Adrenal gland (tissue), 12 donors: Measurements from ENCODE around the gene SLC25A38. TPM values are rescaled to one million over a fixed set of nuclear protein-coding genes. Genes with fewer than 3 reads are reported as not detected.

Experiments
- DNase-seq, 7 donors: peaks; one replicate each; pipeline ENCODE4 v3.0.0-alpha.2; 2019 to 2020
- H3K27ac ChIP-seq, 5 donors: fragments of 200-600 bp; sonication (generic) in 4 of 5; 1 replicate in 3 of 5; 2 replicates in 2 of 5; pipeline versions ENCODE4 v1.5.1 to v1.8.0; 2016 to 2020; ENCODE audit warnings: mild to moderate bottlenecking in 1 of 5
- H3K27me3 ChIP-seq: fragments of 200-600 bp; 2 replicates; pipeline ENCODE4 v1.8.0; 2021
- H3K36me3 ChIP-seq, 2 donors: fragments of 200-600 bp; replicated peaks in 1 of 2; 1 replicate in 1 of 2; 2 replicates in 1 of 2; pipeline versions ENCODE4 v1.5.1 to v1.8.0; 2018 to 2022
- H3K4me1 ChIP-seq, 2 donors: fragments of 200-600 bp; replicated peaks in 1 of 2; 1 replicate in 1 of 2; 2 replicates in 1 of 2; pipeline versions ENCODE4 v1.5.1 to v1.8.0; 2018 to 2021
- H3K4me3 ChIP-seq, 4 donors: fragments of 200-600 bp; sonication (generic) in 3 of 4; one replicate each; pipeline ENCODE4 v1.5.1; 2016 to 2018
- H3K9me3 ChIP-seq, 3 donors: fragments of 200-600 bp; sonication (generic) in 1 of 3; replicated peaks in 1 of 3; 1 replicate in 2 of 3; 2 replicates in 1 of 3; pipeline versions ENCODE4 v1.5.1 to v1.8.0; 2016 to 2021
- POLR2A ChIP-seq, 2 donors: fragments of 450-650 bp; IDR thresholded peaks; one replicate each; pipeline ENCODE4 v1.6.1; 2017; ENCODE audit warnings: antibody characterized with exemption in 2 of 2, mild to moderate bottlenecking in 2 of 2, moderate library complexity in 1 of 2
- WGBS, 4 donors: extraction: QIAGEN DNeasy Blood & Tissue Kit in 2 of 4; methylation state at CpG; one replicate each; pipeline versions ENCODE4 v1.1.5 to v1.1.7; 2013 to 2017; 5-methylcytosine and 5-hydroxymethylcytosine counted together
- intact Hi-C, 2 donors: fragments of 100-400 bp; cut with DNase I; formaldehyde crosslinking; loops; one replicate each; pipeline versions ENCODE4 v1.14.1 to v1.15.0; 2022 to 2023
- polyA plus RNA-seq, 3 donors: library from polyadenylated mRNA; stranded (reverse); fragments of 200-250 nt in 2 of 3; fragments of 350-450 nt in 1 of 3; fragmentation: Illumina TruSeq in 1 of 3; extraction: RNeasy Lipid Tissue Mini Kit (QIAGEN cat#74804) in 1 of 3; gene quantifications; one replicate each; pipeline ENCODE4 v1.2.3, GENCODE V29; 2013 to 2014
- total RNA-seq, 9 donors: library from RNA; depleted of rRNA in 4 of 9; stranded (reverse); fragments of >200 nt in 4 of 9; fragments of 120-200 nt in 1 of 9; fragmentation: NEBNext Ultra II Directional in 1 of 9; extraction: Animal tissue kit (Norgen Biotek cat#: 25700) in 1 of 9; gene quantifications; one replicate each; pipeline versions ENCODE4 v1.1.0 to v1.2.4, GENCODE V29; 2013 to 2023
- TF ChIP-seq, protein P1 (sequence below), 6 experiments: fragments of 450-650 bp in 4 of 6; fragments of 200-600 bp in 2 of 6; sonication (generic) in 1 of 6; IDR thresholded peaks; 1 replicate in 5 of 6; 2 replicates in 1 of 6; pipeline versions ENCODE4 v1.5.1 to v1.8.0; 2016 to 2021; ENCODE audit warnings: antibody characterized with exemption in 6 of 6, mild to moderate bottlenecking in 2 of 6, moderate library complexity in 1 of 6
- donor health status: healthy with polysubstance abuse.
- donor health status: Bipolar disorder and iron deficiency.
- donor health status: DM: yes; HTN: yes; CAD: no.
- donor health status: DM: no; HTN: no; CAD: no.
- donor health status: DM: no; HTN: no; CAD: no.
- donor health status: DM: yes; HTN: yes; CAD: no.

SLC25A38 gene
- total and polyA plus RNA-seq, 12 donors, result 34.2 to 70.6 (median 47.3) TPM

- peaks cover 12 to 25% of the 10 kb centered on the region in 2 donors for H3K4me1 ChIP-seq
- H3K4me3 ChIP-seq, result peak overlapping the region in 2 of 4 donors; percentile 68 to 85
- peak overlapping the region; percentile 60 to 86 (median 79) for H3K27ac ChIP-seq
- TF ChIP-seq, protein P1, sequence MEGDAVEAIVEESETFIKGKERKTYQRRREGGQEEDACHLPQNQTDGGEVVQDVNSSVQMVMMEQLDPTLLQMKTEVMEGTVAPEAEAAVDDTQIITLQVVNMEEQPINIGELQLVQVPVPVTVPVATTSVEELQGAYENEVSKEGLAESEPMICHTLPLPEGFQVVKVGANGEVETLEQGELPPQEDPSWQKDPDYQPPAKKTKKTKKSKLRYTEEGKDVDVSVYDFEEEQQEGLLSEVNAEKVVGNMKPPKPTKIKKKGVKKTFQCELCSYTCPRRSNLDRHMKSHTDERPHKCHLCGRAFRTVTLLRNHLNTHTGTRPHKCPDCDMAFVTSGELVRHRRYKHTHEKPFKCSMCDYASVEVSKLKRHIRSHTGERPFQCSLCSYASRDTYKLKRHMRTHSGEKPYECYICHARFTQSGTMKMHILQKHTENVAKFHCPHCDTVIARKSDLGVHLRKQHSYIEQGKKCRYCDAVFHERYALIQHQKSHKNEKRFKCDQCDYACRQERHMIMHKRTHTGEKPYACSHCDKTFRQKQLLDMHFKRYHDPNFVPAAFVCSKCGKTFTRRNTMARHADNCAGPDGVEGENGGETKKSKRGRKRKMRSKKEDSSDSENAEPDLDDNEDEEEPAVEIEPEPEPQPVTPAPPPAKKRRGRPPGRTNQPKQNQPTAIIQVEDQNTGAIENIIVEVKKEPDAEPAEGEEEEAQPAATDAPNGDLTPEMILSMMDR (IDR thresholded peaks at IDR 0.05), result no peak
- no peak for TF ChIP-seq POLR2A (IDR thresholded peaks at IDR 0.05)
- intact Hi-C loops, result no loop called here
- peaks cover 0 to 17% of the 10 kb centered on the region in 2 donors for H3K36me3 ChIP-seq
- no peak for DNase-seq
- WGBS, 4 donors, result 57 to 75% (median 73%) methylated on average over 13 of the region's 13 CpGs
- H3K27me3 ChIP-seq, result no peaks in the 10 kb centered on the region
- no peaks in the 10 kb centered on the region for H3K9me3 ChIP-seq
These were observed 22.7 kb downstream of the SLC25A38 start for GRCh38 chr3:39405687-39406367.

- Histone ChIP-seq H3K4me3 (peak within 1 kb of the TSS; percentile 56 to 85 (median 66)), H3K27me3 (no peaks in the 10 kb centered on the region), H3K4me1 (peaks cover 6 to 20% of the 10 kb centered on the region in 2 donors), H3K9me3 (no peaks in the 10 kb centered on the region), H3K27ac (peak within 1 kb of the TSS; percentile 60 to 86 (median 79)), H3K36me3 (peaks cover 0 to 25% of the 10 kb centered on the region in 2 donors)
- intact Hi-C loops, result no loop called here
- TF ChIP-seq, protein P1 (IDR thresholded peaks at IDR 0.05), result peak in 4 of 6 experiments; percentile 26 to 43 (median 33)
- peak; percentile 94 to 95 for TF ChIP-seq POLR2A (IDR thresholded peaks at IDR 0.05)
- DNase-seq, result peak; percentile 92 to 98 (median 97)
- 0 to 1% (median 0%) methylated on average over 20 to 63 of the region's 63 CpGs for WGBS, 4 donors
These were observed 23.4 kb downstream of the SLC25A38 start, which contains the start of gene RPSA for GRCh38 chr3:39406368-39407258. Gene RPSA, plus strand, starts transcription at chr3:39406720. Its CDS starts 934 bp downstream, at chr3:39407654.

GRCh38 chr3:39407259-39407629 is 24.1 kb downstream of the SLC25A38 start:
- no peak for TF ChIP-seq POLR2A (IDR thresholded peaks at IDR 0.05)
- TF ChIP-seq, protein P1 (IDR thresholded peaks at IDR 0.05), result no peak
- intact Hi-C loops, result no loop called here
- no peaks in the 10 kb centered on the region for H3K27me3 ChIP-seq
- WGBS, 4 donors, result 2 to 5% (median 4%) methylated on average over 9 of the region's 9 CpGs
- H3K36me3 ChIP-seq, result peaks cover 0 to 31% of the 10 kb centered on the region in 2 donors
- peak overlapping the region; percentile 56 to 85 (median 66) for H3K4me3 ChIP-seq
- peak overlapping the region in 3 of 5 donors; percentile 78 to 86 (median 85) for H3K27ac ChIP-seq
- H3K9me3 ChIP-seq, result no peaks in the 10 kb centered on the region
- DNase-seq, result no peak
- H3K4me1 ChIP-seq, result peaks cover 6 to 18% of the 10 kb centered on the region in 2 donors
